Natural killer cell (primary cell): ENCODE measurements around the gene DIPK1A. TPM values are rescaled to one million over a fixed set of nuclear protein-coding genes. Genes with fewer than 3 reads are reported as not detected.

ENCODE experiments used
- ATAC-seq, 3 donors: fragments of 150-1000 bp in 2 of 3; fragments of 200-7000 bp in 1 of 3; cut with Tn5 transposase; 1 replicate in 1 of 3; 2 replicates in 2 of 3; pipeline ENCODE4 v1.10.0; 2021; ENCODE audit warnings: mild to moderate bottlenecking in 2 of 3, moderate library complexity in 2 of 3
- DNase-seq, 2 donors: peaks; one replicate each; pipeline versions ENCODE4 v3.0.0 to v3.0.0-alpha.2; 2013 to 2021; ENCODE audit warnings: mixed read lengths in 1 of 2
- H3K27ac ChIP-seq: one replicate; pipeline ENCODE4 v1.5.1; 2013; ENCODE audit warnings: mild to moderate bottlenecking, low read length
- H3K27me3 ChIP-seq: one replicate; pipeline ENCODE4 v1.6.1; 2013; ENCODE audit warnings: low read length; ENCODE audit not compliant: control insufficient read depth, insufficient read depth
- H3K36me3 ChIP-seq: one replicate; pipeline ENCODE4 v1.6.1; 2013; ENCODE audit warnings: low read length; ENCODE audit not compliant: control insufficient read depth, insufficient read depth
- H3K4me1 ChIP-seq: one replicate; pipeline ENCODE4 v1.6.1; 2013; ENCODE audit warnings: low read length; ENCODE audit not compliant: control insufficient read depth, insufficient read depth
- H3K4me3 ChIP-seq: one replicate; pipeline ENCODE4 v1.5.1; 2013; ENCODE audit warnings: low read length
- H3K9me3 ChIP-seq: one replicate; pipeline ENCODE4 v1.6.1; 2013; ENCODE audit warnings: low read length; ENCODE audit not compliant: control insufficient read depth, insufficient read depth
- H3K27ac Mint-ChIP-seq, 2 donors: one replicate each; pipeline ENCODE4 v1.8.0; 2022; ENCODE audit warnings: mild to moderate bottlenecking in 2 of 2, mixed read lengths in 2 of 2, moderate library complexity in 1 of 2
- H3K27me3 Mint-ChIP-seq, 2 donors: one replicate each; pipeline ENCODE4 v1.8.0; 2022; ENCODE audit warnings: low read depth in 2 of 2, mixed read lengths in 2 of 2
- H3K36me3 Mint-ChIP-seq: one replicate; pipeline ENCODE4 v1.8.0; 2022; ENCODE audit warnings: mixed read lengths
- H3K4me1 Mint-ChIP-seq, 2 donors: one replicate each; pipeline ENCODE4 v1.8.0; 2022; ENCODE audit warnings: mixed read lengths in 2 of 2
- H3K4me3 Mint-ChIP-seq: one replicate; pipeline ENCODE4 v1.8.0; 2022; ENCODE audit warnings: mild to moderate bottlenecking, moderate library complexity, mixed read lengths
- H3K9me3 Mint-ChIP-seq, 2 donors: one replicate each; pipeline ENCODE4 v1.8.0; 2022; ENCODE audit warnings: mixed read lengths in 2 of 2
- CTCF ChIP-seq: fragments of 200-600 bp; IDR thresholded peaks from one replicate; pipeline ENCODE4 v1.8.0; 2022; ENCODE audit warnings: antibody characterized with exemption
- WGBS: methylation state at CpG from one replicate; pipeline ENCODE4 v1.1.7; 2013; ENCODE audit warnings: missing lambda C conversion rate; ENCODE audit not compliant: insufficient coverage; 5-methylcytosine and 5-hydroxymethylcytosine counted together
- intact Hi-C: fragments of 100-400 bp; cut with micrococcal nuclease; formaldehyde crosslinking; loops from one replicate; pipeline ENCODE4 v1.14.2; 2022
- total RNA-seq, 4 donors: library from RNA; stranded (reverse); fragments of 120-200 nt in 1 of 4; gene quantifications; one replicate each; pipeline versions ENCODE4 v1.2.3 to v1.2.4, GENCODE V29; 2013 to 2022

Gene DIPK1A
- total RNA-seq, 3 donors from 2014 or later (not counting 1 experiment from before 2014, with no cell fraction given) = 7.0 to 11.3 (median 11.2) TPM

- WGBS = no CpG with 5 or more reads among the region's 4 CpGs
- Mint-ChIP-seq H3K27me3 (peaks cover 43 to 56% of the 10 kb centered on the region in 2 donors), H3K9me3 (no peaks in the 10 kb centered on the region), H3K27ac (no peak overlapping the region), H3K4me1 (no peaks in the 10 kb centered on the region), H3K4me3 (no peak overlapping the region), H3K36me3 (no peaks in the 10 kb centered on the region)
- no peak for TF ChIP-seq CTCF
- intact Hi-C loops = no loop called here
- Histone ChIP-seq H3K27ac (no peak overlapping the region), H3K36me3 (no peaks in the 10 kb centered on the region), H3K4me1 (no peaks in the 10 kb centered on the region), H3K27me3 (no peaks in the 10 kb centered on the region), H3K4me3 (no peak overlapping the region), H3K9me3 (no peaks in the 10 kb centered on the region)
- DNase-seq (no peak), ATAC-seq (no peak)
Measured at GRCh38 chr1:92795166-92795565, 166.1 kb downstream of the DIPK1A start.

GRCh38 chr1:92792340-92792782, 168.9 kb downstream of the DIPK1A start:
- H3K27me3 Mint-ChIP-seq = peaks cover 45 to 49% of the 10 kb centered on the region in 2 donors
- no peaks in the 10 kb centered on the region for H3K9me3 Mint-ChIP-seq
- Histone ChIP-seq H3K9me3 (no peaks in the 10 kb centered on the region), H3K27me3 (peaks cover 2% of the 10 kb centered on the region), H3K4me3 (no peak overlapping the region), H3K4me1 (no peaks in the 10 kb centered on the region), H3K36me3 (no peaks in the 10 kb centered on the region), H3K27ac (no peak overlapping the region)
- H3K4me1 Mint-ChIP-seq = no peaks in the 10 kb centered on the region
- WGBS = no CpG with 5 or more reads among the region's 3 CpGs
- ATAC-seq = no peak
- no peak overlapping the region for H3K27ac Mint-ChIP-seq
- H3K4me3 Mint-ChIP-seq = no peak overlapping the region
- no peak for TF ChIP-seq CTCF
- intact Hi-C loops = no loop called here
- no peaks in the 10 kb centered on the region for H3K36me3 Mint-ChIP-seq
- no peak for DNase-seq

Other genes with a start within 250 kb of the DIPK1A start
- gene EVI5, start 176.4 kb downstream of the DIPK1A start, total RNA-seq = 1 to 10 TPM; 3.9 to 6.0 (median 5.5) TPM
- gene RPL5, start 129.4 kb downstream of the DIPK1A start, total RNA-seq = 100 to 1,000 TPM; 573 to 679 (median 647) TPM
- 10 to 100 TPM; 46.1 to 65.7 (median 47.8) TPM for gene MTF2, start 117.8 kb upstream of the DIPK1A start, total RNA-seq
- gene TMED5, start 219.0 kb upstream of the DIPK1A start, total RNA-seq = 10 to 100 TPM; 64.6 to 73.5 (median 67.0) TPM
- gene CCDC18, start 219.3 kb upstream of the DIPK1A start, total RNA-seq = 10 to 100 TPM; 11.7 to 17.2 (median 14.4) TPM